ENCODE data around the gene POLG2. TPM values are rescaled to one million over a fixed set of nuclear protein-coding genes. Genes with fewer than 3 reads are reported as not detected.
A peak's percentile ranks its signal among the peaks of the same experiment; 100 is the strongest.

POLG2 gene
- total RNA-seq, 4 donors from 2014 or later, result 5.9 to 17.1 (median 10.3) TPM

GRCh38 chr17:64503821-64504768, 7.2 kb upstream of the POLG2 start:
- H3K27ac ChIP-seq, result peak overlapping the region; percentile 96 to 100 (median 100)
- peaks cover 15 to 57% (median 49%) of the 10 kb centered on the region in 3 donors for H3K36me3 ChIP-seq
- DNase-seq (ENCODE audit: low spot score in 2 of 2), result no peak
- peaks cover 0 to 71% (median 41%) of the 10 kb centered on the region in 4 donors for H3K4me1 ChIP-seq
- peak overlapping the region; percentile 82 to 99 (median 86) for H3K4me3 ChIP-seq
- 21 to 23% methylated on average over 7 of the region's 7 CpGs for WGBS, 2 donors
- H3K27me3 ChIP-seq, result no peaks in the 10 kb centered on the region
- no peaks in the 10 kb centered on the region for H3K9me3 ChIP-seq
- TF ChIP-seq, protein P1, sequence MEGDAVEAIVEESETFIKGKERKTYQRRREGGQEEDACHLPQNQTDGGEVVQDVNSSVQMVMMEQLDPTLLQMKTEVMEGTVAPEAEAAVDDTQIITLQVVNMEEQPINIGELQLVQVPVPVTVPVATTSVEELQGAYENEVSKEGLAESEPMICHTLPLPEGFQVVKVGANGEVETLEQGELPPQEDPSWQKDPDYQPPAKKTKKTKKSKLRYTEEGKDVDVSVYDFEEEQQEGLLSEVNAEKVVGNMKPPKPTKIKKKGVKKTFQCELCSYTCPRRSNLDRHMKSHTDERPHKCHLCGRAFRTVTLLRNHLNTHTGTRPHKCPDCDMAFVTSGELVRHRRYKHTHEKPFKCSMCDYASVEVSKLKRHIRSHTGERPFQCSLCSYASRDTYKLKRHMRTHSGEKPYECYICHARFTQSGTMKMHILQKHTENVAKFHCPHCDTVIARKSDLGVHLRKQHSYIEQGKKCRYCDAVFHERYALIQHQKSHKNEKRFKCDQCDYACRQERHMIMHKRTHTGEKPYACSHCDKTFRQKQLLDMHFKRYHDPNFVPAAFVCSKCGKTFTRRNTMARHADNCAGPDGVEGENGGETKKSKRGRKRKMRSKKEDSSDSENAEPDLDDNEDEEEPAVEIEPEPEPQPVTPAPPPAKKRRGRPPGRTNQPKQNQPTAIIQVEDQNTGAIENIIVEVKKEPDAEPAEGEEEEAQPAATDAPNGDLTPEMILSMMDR (IDR thresholded peaks at IDR 0.05), result no peak
- TF ChIP-seq EP300 (IDR thresholded peaks at IDR 0.05) (no peak), POLR2A (IDR thresholded peaks at IDR 0.05) (no peak)

DNA sequence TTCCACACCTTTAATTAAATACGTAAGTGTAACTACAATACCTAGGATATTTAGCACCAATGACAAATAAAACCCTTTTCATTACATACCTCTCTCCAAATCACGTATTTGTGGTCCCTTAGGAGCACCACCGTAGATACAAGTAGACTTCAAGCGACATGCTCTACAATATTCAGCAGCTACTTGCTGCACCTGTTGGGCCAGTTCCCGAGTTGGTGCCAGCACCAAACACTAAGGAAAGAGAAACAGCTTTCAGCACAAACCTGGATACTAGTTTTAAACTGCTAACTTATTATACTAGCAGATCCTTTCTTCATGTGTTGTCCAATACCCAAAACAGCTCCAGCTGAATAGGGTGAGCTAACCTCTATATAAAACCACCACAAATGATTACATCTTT, 6.5 kb upstream of the POLG2 start:
- Histone ChIP-seq H3K9me3 (no peaks in the 10 kb centered on the region), H3K27ac (peak overlapping the region in 3 of 4 donors; percentile 13 to 100 (median 96)), H3K27me3 (no peaks in the 10 kb centered on the region), H3K4me3 (peak overlapping the region in 1 of 4 donors; percentile 99), H3K4me1 (peaks cover 0 to 71% (median 34%) of the 10 kb centered on the region in 4 donors), H3K36me3 (peaks cover 15 to 62% (median 49%) of the 10 kb centered on the region in 3 donors)
- TF ChIP-seq EP300 (IDR thresholded peaks at IDR 0.05), result no peak
- TF ChIP-seq, protein P1 (IDR thresholded peaks at IDR 0.05), result no peak
- no peak for TF ChIP-seq POLR2A (IDR thresholded peaks at IDR 0.05)
- no peak for DNase-seq (ENCODE audit: low spot score in 2 of 2)
- WGBS, 2 donors, result 73 to 77% methylated on average over 5 of the region's 5 CpGs

- peaks cover 0 to 71% (median 29%) of the 10 kb centered on the region in 4 donors for H3K4me1 ChIP-seq
- peaks cover 15 to 64% (median 49%) of the 10 kb centered on the region in 3 donors for H3K36me3 ChIP-seq
- no peak overlapping the region for H3K4me3 ChIP-seq
- 64 to 76% methylated on average over 2 of the region's 2 CpGs for WGBS, 2 donors
- no peaks in the 10 kb centered on the region for H3K9me3 ChIP-seq
- TF ChIP-seq POLR2A (IDR thresholded peaks at IDR 0.05) (no peak), EP300 (IDR thresholded peaks at IDR 0.05) (no peak)
- TF ChIP-seq, protein P1 (IDR thresholded peaks at IDR 0.05), result no peak
- H3K27me3 ChIP-seq, result no peaks in the 10 kb centered on the region
- H3K27ac ChIP-seq, result peak overlapping the region in 1 of 4 donors; percentile 96
- DNase-seq (ENCODE audit: low spot score in 2 of 2), result no peak
Measured at GRCh38 chr17:64502809-64503208, 6.0 kb upstream of the POLG2 start.

- peak overlapping the region in 1 of 4 donors; percentile 96 for H3K27ac ChIP-seq
- H3K4me1 ChIP-seq, result peaks cover 0 to 75% (median 27%) of the 10 kb centered on the region in 4 donors
Measured at GRCh38 chr17:64502021-64502420, 5.2 kb upstream of the POLG2 start.

More at GRCh38 chr17:64502021-64502420, 5.2 kb upstream of the POLG2 start:
- 65 to 73% methylated on average over 3 of the region's 3 CpGs for WGBS, 2 donors
- peaks cover 15 to 69% (median 49%) of the 10 kb centered on the region in 3 donors for H3K36me3 ChIP-seq
- no peak for DNase-seq (ENCODE audit: low spot score in 2 of 2)
- no peak overlapping the region for H3K4me3 ChIP-seq
- TF ChIP-seq, protein P1 (IDR thresholded peaks at IDR 0.05), result no peak
- no peak for TF ChIP-seq EP300 (IDR thresholded peaks at IDR 0.05)
- no peak for TF ChIP-seq POLR2A (IDR thresholded peaks at IDR 0.05)
- H3K27me3 ChIP-seq, result no peaks in the 10 kb centered on the region
- H3K9me3 ChIP-seq, result no peaks in the 10 kb centered on the region

All from tibial nerve (tissue), 4 donors.